ENCODE data around the gene TXNL1. TPM values are rescaled to one million over a fixed set of nuclear protein-coding genes. Genes with fewer than 3 reads are reported as not detected.

TXNL1 gene
- total RNA-seq, 2 donors from 2014 or later: 45.8 to 59.1 TPM

GRCh38 chr18:56672391-56672790, 34.0 kb upstream of the TXNL1 start:
- Histone ChIP-seq H3K27me3 (no peaks in the 10 kb centered on the region), H3K4me1 (peaks cover 0 to 4% of the 10 kb centered on the region in 2 donors), H3K27ac (no peak overlapping the region), H3K9me3 (no peaks in the 10 kb centered on the region), H3K36me3 (no peaks in the 10 kb centered on the region), H3K4me3 (no peak overlapping the region)
- DNase-seq (ENCODE audit: low spot score): no peak
- TF ChIP-seq CTCF (IDR thresholded peaks at IDR 0.05): no peak

- H3K27ac ChIP-seq: no peak overlapping the region
- no peaks in the 10 kb centered on the region for H3K27me3 ChIP-seq
- TF ChIP-seq CTCF (IDR thresholded peaks at IDR 0.05): no peak
- peaks cover 0 to 9% of the 10 kb centered on the region in 2 donors for H3K4me1 ChIP-seq
- no peaks in the 10 kb centered on the region for H3K36me3 ChIP-seq
- H3K4me3 ChIP-seq: no peak overlapping the region
- no peak for DNase-seq (ENCODE audit: low spot score)
- H3K9me3 ChIP-seq: no peaks in the 10 kb centered on the region
Observed at GRCh38 chr18:56662902-56663301, 24.5 kb upstream of the TXNL1 start.

- Histone ChIP-seq H3K36me3 (no peaks in the 10 kb centered on the region), H3K27ac (no peak overlapping the region)
- no peak for TF ChIP-seq CTCF (IDR thresholded peaks at IDR 0.05)
Observed at GRCh38 chr18:56662502-56662901, 24.1 kb upstream of the TXNL1 start.

GRCh38 chr18:56662063-56662408, 23.6 kb upstream of the TXNL1 start:
- no peak for TF ChIP-seq CTCF (IDR thresholded peaks at IDR 0.05)
- Histone ChIP-seq H3K27me3 (no peaks in the 10 kb centered on the region), H3K36me3 (no peaks in the 10 kb centered on the region), H3K27ac (no peak overlapping the region), H3K4me3 (no peak overlapping the region), H3K4me1 (peaks cover 0 to 9% of the 10 kb centered on the region in 2 donors), H3K9me3 (no peaks in the 10 kb centered on the region)
- DNase-seq (ENCODE audit: low spot score): no peak

More at GRCh38 chr18:56662502-56662901, 24.1 kb upstream of the TXNL1 start:
- Histone ChIP-seq H3K4me1 (peaks cover 0 to 9% of the 10 kb centered on the region in 2 donors), H3K4me3 (no peak overlapping the region), H3K9me3 (no peaks in the 10 kb centered on the region), H3K27me3 (no peaks in the 10 kb centered on the region)
- DNase-seq (ENCODE audit: low spot score): no peak

GRCh38 chr18:56661360-56662062, 23.1 kb upstream of the TXNL1 start:
- H3K27ac ChIP-seq: no peak overlapping the region
- H3K27me3 ChIP-seq: no peaks in the 10 kb centered on the region
- no peak for DNase-seq (ENCODE audit: low spot score)
- no peaks in the 10 kb centered on the region for H3K36me3 ChIP-seq
- H3K4me1 ChIP-seq: peaks cover 0 to 9% of the 10 kb centered on the region in 2 donors
- H3K9me3 ChIP-seq: no peaks in the 10 kb centered on the region
- H3K4me3 ChIP-seq: no peak overlapping the region
- TF ChIP-seq CTCF (IDR thresholded peaks at IDR 0.05): no peak

- no peaks in the 10 kb centered on the region for H3K27me3 ChIP-seq
- DNase-seq (ENCODE audit: low spot score): no peak
- no peak for TF ChIP-seq CTCF (IDR thresholded peaks at IDR 0.05)
- H3K4me3 ChIP-seq: no peak overlapping the region
- no peaks in the 10 kb centered on the region for H3K36me3 ChIP-seq
- no peak overlapping the region for H3K27ac ChIP-seq
- H3K9me3 ChIP-seq: no peaks in the 10 kb centered on the region
- peaks cover 0 to 9% of the 10 kb centered on the region in 2 donors for H3K4me1 ChIP-seq
Observed at GRCh38 chr18:56660655-56661054, 22.3 kb upstream of the TXNL1 start.

Data from right atrium auricular region (tissue), 2 donors.